Measurements from ENCODE around the gene FLII.

Gene FLII

GRCh38 chr17:18260332-18261145, 2.0 kb upstream of the FLII start, which contains the start of gene MIEF2:
Gene MIEF2, plus strand, starts transcription at chr17:18260662. Its CDS starts 2,059 bp downstream, at chr17:18262721.
- peak; percentile 88 for FAIRE-seq
- DNase-seq (ENCODE audit: low spot score): peak; percentile 99

GRCh38 chr17:18259621-18260331, 1.2 kb upstream of the FLII start:
- DNase-seq (ENCODE audit: low spot score) (no peak), FAIRE-seq (no peak)

- FAIRE-seq (no peak), DNase-seq (ENCODE audit: low spot score) (peak; percentile 70)
Measured at GRCh38 chr17:18257982-18258355, 569 bp downstream of the FLII start.

GRCh38 chr17:18257268-18257981, 1.1 kb downstream of the FLII start:
- peak; percentile 53 for DNase-seq (ENCODE audit: low spot score)

GRCh38 chr17:18256776-18257175, 1.8 kb downstream of the FLII start:
- FAIRE-seq: no peak
- no peak for DNase-seq (ENCODE audit: low spot score)

More at GRCh38 chr17:18257268-18257981, 1.1 kb downstream of the FLII start:
- FAIRE-seq: peak; percentile 37

- DNase-seq (ENCODE audit: low spot score): no peak
- peak; percentile 62 for FAIRE-seq
Measured at GRCh38 chr17:18256351-18256750, 2.2 kb downstream of the FLII start.

- DNase-seq (ENCODE audit: low spot score): no peak
- FAIRE-seq: no peak
Measured at GRCh38 chr17:18254888-18255649, 3.5 kb downstream of the FLII start.

- DNase-seq (ENCODE audit: low spot score): no peak
- no peak for FAIRE-seq
Measured at GRCh38 chr17:18253947-18254821, 4.4 kb downstream of the FLII start.

- no peak for FAIRE-seq
- DNase-seq (ENCODE audit: low spot score): no peak
Measured at GRCh38 chr17:18253187-18253884, 5.2 kb downstream of the FLII start.

GRCh38 chr17:18252160-18252559, 6.4 kb downstream of the FLII start:
- DNase-seq (ENCODE audit: low spot score) (no peak), FAIRE-seq (no peak)

GRCh38 chr17:18251204-18251603, 7.3 kb downstream of the FLII start:
- FAIRE-seq (no peak), DNase-seq (ENCODE audit: low spot score) (no peak)

GRCh38 chr17:18250708-18251107, 7.8 kb downstream of the FLII start:
- no peak for FAIRE-seq

GRCh38 chr17:18250259-18250658, 8.3 kb downstream of the FLII start:
- FAIRE-seq (no peak), DNase-seq (ENCODE audit: low spot score) (no peak)

More at GRCh38 chr17:18250708-18251107, 7.8 kb downstream of the FLII start:
- no peak for DNase-seq (ENCODE audit: low spot score)

GRCh38 chr17:18248811-18249210, 9.7 kb downstream of the FLII start:
- DNase-seq (ENCODE audit: low spot score) (no peak), FAIRE-seq (no peak)

- DNase-seq (ENCODE audit: low spot score): peak; percentile 77
- no peak for FAIRE-seq
Measured at GRCh38 chr17:18248300-18248731, 10.2 kb downstream of the FLII start.

GRCh38 chr17:18247613-18248001, 10.9 kb downstream of the FLII start:
- DNase-seq (ENCODE audit: low spot score): no peak
- no peak for FAIRE-seq

- FAIRE-seq (no peak), DNase-seq (ENCODE audit: low spot score) (no peak)
Measured at GRCh38 chr17:18246880-18247612, 11.5 kb downstream of the FLII start.

GRCh38 chr17:18246109-18246725, 12.3 kb downstream of the FLII start:
- FAIRE-seq (no peak), DNase-seq (ENCODE audit: low spot score) (no peak)
